Mesothelial cell of epicardium (in vitro differentiated cells): ENCODE measurements around the gene PTGER2. TPM values are rescaled to one million over a fixed set of nuclear protein-coding genes. Genes with fewer than 3 reads are reported as not detected.

Experiments
- DNase-seq, 2 experiments: peaks; one replicate each; pipeline ENCODE4 v3.0.0; 2021; ENCODE audit warnings: low spot score in 2 of 2; ENCODE audit not compliant: unreplicated experiment in 2 of 2
- H3K27ac Mint-ChIP-seq: 2 replicates; pipeline ENCODE4 v1.8.0; 2021; ENCODE audit warnings: mixed read lengths
- H3K27me3 Mint-ChIP-seq: 2 replicates; pipeline ENCODE4 v1.8.0; 2021; ENCODE audit warnings: low read depth, mixed read lengths
- H3K36me3 Mint-ChIP-seq: 2 replicates; pipeline ENCODE4 v1.8.0; 2021; ENCODE audit warnings: mixed read lengths
- H3K4me1 Mint-ChIP-seq: 2 replicates; pipeline ENCODE4 v1.8.0; 2021; ENCODE audit warnings: mixed read lengths
- H3K4me3 Mint-ChIP-seq: 2 replicates; pipeline ENCODE4 v1.8.0; 2021; ENCODE audit warnings: mild to moderate bottlenecking, moderate library complexity, mixed read lengths
- H3K9me3 Mint-ChIP-seq: 2 replicates; pipeline ENCODE4 v1.8.0; 2021; ENCODE audit warnings: mixed read lengths
- CTCF ChIP-seq: fragments of 200-600 bp; sonication (generic); IDR thresholded peaks from one replicate; pipeline ENCODE4 v1.5.0; 2021; ENCODE audit warnings: antibody characterized with exemption; ENCODE audit not compliant: unreplicated experiment
- total RNA-seq: library from RNA; stranded (reverse); gene quantifications from 3 replicates; pipeline ENCODE4 v1.2.1, GENCODE V29; 2021

Gene PTGER2
- total RNA-seq, 1 donor from 2014 or later: 6.6 TPM

- Mint-ChIP-seq H3K27ac (no peak overlapping the region), H3K4me3 (no peak overlapping the region), H3K27me3 (peaks cover 7% of the 10 kb centered on the region), H3K36me3 (peaks cover 33% of the 10 kb centered on the region), H3K9me3 (peaks cover 36% of the 10 kb centered on the region), H3K4me1 (peaks cover 13% of the 10 kb centered on the region)
- DNase-seq: no peak
- no peak for TF ChIP-seq CTCF
Observed at GRCh38 chr14:52325126-52325525, 11.0 kb downstream of the PTGER2 start.

DNA sequence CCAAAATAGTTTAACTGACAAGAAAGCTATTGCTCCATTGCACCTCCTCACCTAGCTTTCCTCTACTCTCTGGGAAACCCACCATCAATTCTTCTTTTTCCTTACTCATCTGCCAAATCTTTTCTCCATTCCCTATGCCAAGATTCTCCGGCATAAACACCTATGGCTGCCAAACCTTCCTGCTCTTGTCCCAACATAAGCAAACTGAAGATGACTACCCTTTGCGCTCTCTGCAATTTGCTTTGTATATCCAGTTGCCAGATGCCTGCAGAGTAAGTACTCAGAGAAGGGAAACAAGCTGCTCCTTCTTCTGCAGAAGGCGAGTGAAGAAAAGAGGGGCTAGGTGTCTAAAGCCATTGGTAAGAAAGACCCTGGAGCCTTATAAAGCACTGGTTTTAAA is 11.5 kb downstream of the PTGER2 start:
- H3K4me1 Mint-ChIP-seq: peaks cover 15% of the 10 kb centered on the region
- H3K27me3 Mint-ChIP-seq: peaks cover 4% of the 10 kb centered on the region

DNA sequence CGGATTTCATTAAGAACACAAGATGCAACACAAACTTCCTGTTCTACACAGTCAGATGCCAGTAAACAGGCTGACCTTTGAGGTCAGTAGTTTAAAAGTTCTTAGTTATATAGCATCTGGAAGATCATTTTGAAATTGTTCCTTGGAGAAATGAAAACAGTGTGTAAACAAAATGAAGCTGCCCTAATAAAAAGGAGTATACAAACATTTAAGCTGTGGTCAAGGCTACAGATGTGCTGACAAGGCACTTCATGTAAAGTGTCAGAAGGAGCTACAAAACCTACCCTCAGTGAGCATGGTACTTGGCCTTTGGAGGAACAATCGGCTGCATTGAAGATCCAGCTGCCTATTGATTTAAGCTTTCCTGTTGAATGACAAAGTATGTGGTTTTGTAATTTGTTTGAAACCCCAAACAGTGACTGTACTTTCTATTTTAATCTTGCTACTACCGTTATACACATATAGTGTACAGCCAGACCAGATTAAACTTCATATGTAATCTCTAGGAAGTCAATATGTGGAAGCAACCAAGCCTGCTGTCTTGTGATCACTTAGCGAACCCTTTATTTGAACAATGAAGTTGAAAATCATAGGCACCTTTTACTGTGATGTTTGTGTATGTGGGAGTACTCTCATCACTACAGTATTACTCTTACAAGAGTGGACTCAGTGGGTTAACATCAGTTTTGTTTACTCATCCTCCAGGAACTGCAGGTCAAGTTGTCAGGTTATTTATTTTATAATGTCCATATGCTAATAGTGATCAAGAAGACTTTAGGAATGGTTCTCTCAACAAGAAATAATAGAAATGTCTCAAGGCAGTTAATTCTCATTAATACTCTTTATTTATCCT is 13.5 kb downstream of the PTGER2 start:
- no peaks in the 10 kb centered on the region for H3K27me3 Mint-ChIP-seq
- no peak overlapping the region for H3K4me3 Mint-ChIP-seq
- DNase-seq: no peak
- no peak overlapping the region for H3K27ac Mint-ChIP-seq
- peaks cover 18% of the 10 kb centered on the region for H3K4me1 Mint-ChIP-seq
- H3K36me3 Mint-ChIP-seq: peaks cover 11% of the 10 kb centered on the region
- TF ChIP-seq CTCF: no peak
- H3K9me3 Mint-ChIP-seq: peaks cover 15% of the 10 kb centered on the region

More for the DNA sequence above, 11.5 kb downstream of the PTGER2 start:
- DNase-seq: no peak
- Mint-ChIP-seq H3K36me3 (peaks cover 30% of the 10 kb centered on the region), H3K4me3 (no peak overlapping the region), H3K27ac (no peak overlapping the region), H3K9me3 (peaks cover 33% of the 10 kb centered on the region)
- no peak for TF ChIP-seq CTCF

DNA sequence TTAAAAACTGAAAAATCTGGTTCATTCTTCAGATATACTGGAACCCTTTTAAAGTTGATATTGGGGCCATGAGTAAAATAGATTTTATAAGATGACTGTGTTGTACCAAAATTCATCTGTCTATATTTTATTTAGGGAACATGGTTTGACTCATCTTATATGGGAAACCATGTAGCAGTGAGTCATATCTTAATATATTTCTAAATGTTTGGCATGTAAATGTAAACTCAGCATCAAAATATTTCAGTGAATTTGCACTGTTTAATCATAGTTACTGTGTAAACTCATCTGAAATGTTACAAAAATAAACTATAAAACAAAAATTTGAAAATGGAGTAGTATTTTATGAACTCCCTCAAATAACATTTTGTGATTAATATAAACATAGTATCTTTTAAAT is 14.2 kb downstream of the PTGER2 start:
- H3K4me1 Mint-ChIP-seq: peaks cover 24% of the 10 kb centered on the region
- H3K27me3 Mint-ChIP-seq: no peaks in the 10 kb centered on the region
- H3K27ac Mint-ChIP-seq: no peak overlapping the region
- TF ChIP-seq CTCF: no peak
- DNase-seq: no peak
- H3K36me3 Mint-ChIP-seq: peaks cover 5% of the 10 kb centered on the region
- peaks cover 9% of the 10 kb centered on the region for H3K9me3 Mint-ChIP-seq
- H3K4me3 Mint-ChIP-seq: no peak overlapping the region

- H3K27me3 Mint-ChIP-seq: no peaks in the 10 kb centered on the region
- H3K36me3 Mint-ChIP-seq: peaks cover 3% of the 10 kb centered on the region
- peaks cover 36% of the 10 kb centered on the region for H3K4me1 Mint-ChIP-seq
- DNase-seq: no peak
- no peak overlapping the region for H3K4me3 Mint-ChIP-seq
- H3K9me3 Mint-ChIP-seq: no peaks in the 10 kb centered on the region
- H3K27ac Mint-ChIP-seq: no peak overlapping the region
- no peak for TF ChIP-seq CTCF
Observed at GRCh38 chr14:52329678-52330369, 15.7 kb downstream of the PTGER2 start.
